Stimulated activated naive CD8-positive, alpha-beta T cell treated with anti-CD3 and anti-CD28 coated beads, Interleukin-15, Interleukin-2, amounts not matched to agents 100 U/mL and 50 U/mL, for 24 hours (primary cell): ENCODE results near the gene PIAS2.
"Not testable (repeated sequence)": the region's sequence is repeated elsewhere in the genome, so short reads cannot be mapped to it uniquely, and the experiment has no call there.

Experiments used
- ATAC-seq: fragments of 150-1000 bp; cut with Tn5 transposase; one replicate; pipeline ENCODE4 v1.10.0; 2021
- DNase-seq: peaks from one replicate; pipeline ENCODE4 v3.0.0; 2021

The PIAS2 gene, protein sequence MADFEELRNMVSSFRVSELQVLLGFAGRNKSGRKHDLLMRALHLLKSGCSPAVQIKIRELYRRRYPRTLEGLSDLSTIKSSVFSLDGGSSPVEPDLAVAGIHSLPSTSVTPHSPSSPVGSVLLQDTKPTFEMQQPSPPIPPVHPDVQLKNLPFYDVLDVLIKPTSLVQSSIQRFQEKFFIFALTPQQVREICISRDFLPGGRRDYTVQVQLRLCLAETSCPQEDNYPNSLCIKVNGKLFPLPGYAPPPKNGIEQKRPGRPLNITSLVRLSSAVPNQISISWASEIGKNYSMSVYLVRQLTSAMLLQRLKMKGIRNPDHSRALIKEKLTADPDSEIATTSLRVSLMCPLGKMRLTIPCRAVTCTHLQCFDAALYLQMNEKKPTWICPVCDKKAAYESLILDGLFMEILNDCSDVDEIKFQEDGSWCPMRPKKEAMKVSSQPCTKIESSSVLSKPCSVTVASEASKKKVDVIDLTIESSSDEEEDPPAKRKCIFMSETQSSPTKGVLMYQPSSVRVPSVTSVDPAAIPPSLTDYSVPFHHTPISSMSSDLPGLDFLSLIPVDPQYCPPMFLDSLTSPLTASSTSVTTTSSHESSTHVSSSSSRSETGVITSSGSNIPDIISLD

DNA sequence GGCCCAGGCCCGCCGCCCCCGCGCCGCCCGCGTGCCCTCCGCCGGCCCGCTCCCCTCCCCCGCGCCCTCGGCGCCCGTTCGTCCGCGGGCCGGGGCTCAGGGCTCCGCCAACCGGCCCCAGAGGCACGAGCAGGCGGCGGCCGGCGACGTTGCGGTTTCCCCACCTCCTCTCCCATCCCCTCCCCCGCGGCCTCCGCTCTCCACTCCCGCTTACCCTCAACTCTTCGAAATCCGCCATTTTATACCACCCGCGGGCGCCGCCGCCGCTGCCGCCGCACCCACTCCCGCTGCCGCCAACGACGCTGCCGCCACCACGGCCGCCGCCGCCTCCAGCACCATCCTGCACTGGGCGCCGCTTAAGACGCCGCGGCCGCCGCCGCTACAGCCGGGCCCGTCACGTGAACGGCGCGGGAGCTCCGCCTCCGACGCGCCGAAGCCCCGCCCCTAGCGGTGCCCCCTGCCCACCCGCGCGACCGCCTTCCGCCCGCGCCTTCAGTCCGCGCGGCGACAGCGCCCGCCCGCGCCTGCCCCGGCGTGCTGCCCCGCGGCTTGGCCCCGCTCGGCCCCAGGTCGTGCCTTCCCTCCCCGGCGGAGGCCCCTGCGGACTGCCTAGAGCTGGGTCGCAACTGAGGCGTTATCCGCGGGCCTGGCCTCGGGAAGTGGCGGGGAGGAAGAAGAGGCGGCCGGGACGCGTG is at the start of gene PIAS2, which contains the start of gene KATNAL2:
Gene PIAS2 (minus strand): TSS at position 400 of the 695 bp plus-strand sequence. CDS start 162 bp downstream, at position 238.
Gene KATNAL2 (plus strand): TSS at position 495 of the 695 bp plus-strand sequence. CDS start 29,271 bp downstream, outside the sequence.
- ATAC-seq, result peak; percentile 94
- peak; percentile 80 for DNase-seq

DNA sequence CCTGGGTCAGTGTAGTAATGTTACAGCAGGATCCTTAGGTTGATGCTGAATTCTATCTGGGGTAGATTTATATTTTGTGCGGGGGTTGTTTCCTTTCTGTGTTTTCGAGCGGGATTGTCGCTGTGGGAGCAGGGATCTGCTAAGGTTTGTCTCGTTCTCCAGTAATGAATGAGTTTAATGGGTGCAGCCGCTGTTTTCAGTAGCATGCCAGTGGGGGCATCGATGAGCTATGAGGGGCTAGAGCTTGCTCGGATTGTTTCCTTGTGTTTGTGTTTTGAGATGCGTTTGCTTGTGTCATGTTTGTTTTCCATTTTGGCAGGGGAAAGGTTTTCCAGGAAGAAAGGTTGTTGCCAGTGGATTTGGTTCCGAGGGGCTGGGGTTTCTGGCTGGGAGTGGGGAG is 49.0 kb upstream of the PIAS2 start:
- ATAC-seq, DNase-seq: not testable (repeated sequence)

DNA sequence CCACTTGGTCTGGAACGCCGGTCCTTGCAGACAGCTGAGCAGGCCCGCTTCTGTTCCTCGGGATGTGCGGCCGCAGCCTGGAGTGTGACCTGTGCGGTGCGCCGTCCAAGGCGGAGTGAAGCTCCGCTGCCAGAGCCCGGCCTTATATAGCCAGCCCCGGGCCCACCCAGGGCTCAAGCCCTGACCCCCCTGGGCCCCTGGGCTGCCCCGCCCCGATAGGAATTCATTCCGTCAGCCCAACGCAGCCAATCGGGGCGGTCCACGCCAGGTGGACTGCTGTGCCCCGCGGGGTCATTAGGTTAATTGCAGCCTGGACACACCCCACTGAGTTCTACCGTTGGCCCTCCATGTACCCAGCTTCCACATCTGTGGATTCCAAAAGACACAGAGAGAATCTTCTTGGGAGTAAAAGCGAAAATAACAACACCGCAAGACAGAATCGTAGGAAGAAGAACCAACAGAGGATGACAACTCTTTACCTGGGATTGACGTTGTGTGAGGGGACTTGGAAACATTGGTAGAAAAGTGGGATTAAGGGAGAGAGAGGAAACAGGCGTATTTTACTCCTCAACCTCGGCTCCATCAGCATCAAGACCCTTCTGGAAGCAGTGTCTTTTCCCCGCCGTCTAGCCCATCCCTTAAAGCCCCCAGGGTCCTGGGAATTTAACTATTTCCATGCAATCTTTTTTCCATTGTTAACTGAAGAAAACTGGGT is 47.4 kb upstream of the PIAS2 start:
- not testable (repeated sequence) for DNase-seq
- peak; percentile 11 for ATAC-seq

DNA sequence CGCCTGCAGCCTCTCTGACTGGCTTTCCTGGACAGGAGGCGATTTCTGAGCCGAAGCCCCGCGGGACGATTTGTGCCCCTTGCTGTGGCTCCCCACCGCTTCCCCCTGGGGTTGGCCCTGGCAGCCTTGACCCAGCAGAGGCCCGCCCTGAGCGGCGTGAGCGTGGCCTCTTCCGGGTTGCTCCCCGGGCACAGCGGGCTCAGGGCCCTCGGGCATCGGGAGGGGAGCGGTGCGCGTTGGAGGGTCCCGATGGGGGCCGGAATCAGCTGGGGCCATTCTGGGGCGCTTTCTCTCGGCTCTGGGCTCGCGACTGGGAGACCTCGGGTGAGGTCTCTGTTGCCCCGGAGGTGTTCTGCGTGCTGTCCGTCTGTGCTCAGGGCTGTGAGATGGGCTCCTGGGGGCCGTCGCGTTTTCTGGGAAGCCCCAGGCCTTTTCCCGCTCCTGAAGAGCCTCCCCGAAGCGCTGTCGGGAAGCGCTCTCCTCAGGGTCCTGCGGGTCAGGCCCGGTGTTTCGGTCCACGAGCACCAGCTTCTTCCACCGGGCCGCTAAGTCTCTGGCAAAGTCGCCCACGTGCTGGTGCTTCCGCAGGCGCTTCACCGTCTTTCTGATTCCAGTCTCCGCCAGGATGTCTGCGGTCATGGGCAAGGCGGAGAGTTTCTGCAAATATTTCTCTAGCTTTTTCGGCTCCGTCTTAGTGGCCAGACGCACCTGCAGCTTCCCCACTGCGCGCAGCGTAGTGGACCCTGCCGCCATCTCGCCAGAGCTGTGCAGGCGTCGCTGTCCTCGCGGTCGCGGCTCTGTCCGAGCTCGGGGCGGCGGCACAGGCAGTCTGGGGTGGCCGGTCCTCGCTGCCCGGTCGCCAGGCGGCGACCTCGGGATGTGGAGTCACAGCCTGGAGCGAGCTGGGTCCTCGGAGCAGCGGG is 46.6 kb upstream of the PIAS2 start:
- peak; percentile 21 for ATAC-seq
- not testable (repeated sequence) for DNase-seq

DNA sequence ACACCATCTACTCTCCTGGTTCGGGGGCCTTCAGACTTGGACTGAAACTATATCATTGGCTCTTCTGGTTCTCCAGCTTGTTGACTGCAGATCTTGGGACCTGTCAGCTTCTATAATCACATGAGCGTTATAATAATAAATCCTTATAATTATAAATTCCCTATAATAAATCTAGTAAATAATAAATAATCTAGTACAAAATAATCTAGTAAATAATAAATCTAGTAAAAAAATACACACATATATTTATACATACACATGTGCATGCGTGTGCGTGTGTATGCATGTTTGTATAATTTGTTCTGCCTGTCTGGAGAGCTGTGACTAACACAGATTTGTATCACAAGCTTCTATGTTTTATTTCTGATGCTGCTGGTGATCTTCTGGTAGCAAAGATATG is 40.9 kb upstream of the PIAS2 start:
- ATAC-seq (no peak), DNase-seq (no peak)

DNA sequence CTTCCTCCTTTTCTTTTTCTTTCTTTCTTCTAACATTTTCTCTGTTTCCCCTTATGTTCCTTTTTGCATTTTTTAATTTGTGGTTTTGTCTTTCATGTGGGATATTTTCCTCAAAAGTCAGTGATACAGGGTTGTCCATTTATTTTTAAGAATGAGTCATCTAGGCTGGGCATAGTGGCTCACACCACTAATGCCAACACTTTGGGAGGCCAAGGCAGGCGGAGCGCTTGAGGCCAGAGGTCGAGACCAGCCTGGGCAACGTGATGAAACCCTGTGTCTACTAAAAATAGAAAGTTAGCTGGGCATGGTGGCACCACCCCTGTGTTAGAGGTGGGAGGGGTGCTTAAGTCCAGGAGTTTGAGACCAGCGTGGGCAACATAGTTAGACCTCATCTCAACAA is 35.9 kb upstream of the PIAS2 start:
- no peak for DNase-seq
- ATAC-seq, result no peak

DNA sequence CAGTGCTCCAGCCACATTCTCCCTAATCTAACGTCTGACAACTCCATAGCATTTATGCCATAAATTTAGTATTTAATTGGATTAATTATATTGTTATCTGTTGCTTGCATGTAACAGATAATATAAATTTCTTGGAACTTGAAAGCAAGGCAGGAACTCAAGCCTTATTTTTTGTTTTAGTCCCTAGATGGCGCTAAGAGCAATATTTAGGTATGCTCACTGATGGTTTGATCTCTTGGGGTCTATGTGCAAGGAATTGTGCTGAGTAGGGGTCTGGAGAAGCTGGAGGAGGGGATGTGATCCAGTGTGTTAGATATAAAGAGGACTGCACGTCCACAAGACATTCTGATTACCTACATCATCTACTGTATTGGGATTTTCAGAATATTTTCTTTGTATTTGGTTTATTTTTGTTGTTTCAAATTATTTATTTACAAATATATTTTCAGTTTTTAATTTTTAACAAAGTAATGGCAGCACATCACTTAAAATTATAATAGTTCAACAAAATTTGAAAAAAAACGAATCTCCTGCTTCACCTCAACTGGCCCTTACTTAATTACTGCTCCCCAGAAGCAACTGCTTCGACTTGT is 32.9 kb upstream of the PIAS2 start:
- DNase-seq (no peak), ATAC-seq (no peak)

DNA sequence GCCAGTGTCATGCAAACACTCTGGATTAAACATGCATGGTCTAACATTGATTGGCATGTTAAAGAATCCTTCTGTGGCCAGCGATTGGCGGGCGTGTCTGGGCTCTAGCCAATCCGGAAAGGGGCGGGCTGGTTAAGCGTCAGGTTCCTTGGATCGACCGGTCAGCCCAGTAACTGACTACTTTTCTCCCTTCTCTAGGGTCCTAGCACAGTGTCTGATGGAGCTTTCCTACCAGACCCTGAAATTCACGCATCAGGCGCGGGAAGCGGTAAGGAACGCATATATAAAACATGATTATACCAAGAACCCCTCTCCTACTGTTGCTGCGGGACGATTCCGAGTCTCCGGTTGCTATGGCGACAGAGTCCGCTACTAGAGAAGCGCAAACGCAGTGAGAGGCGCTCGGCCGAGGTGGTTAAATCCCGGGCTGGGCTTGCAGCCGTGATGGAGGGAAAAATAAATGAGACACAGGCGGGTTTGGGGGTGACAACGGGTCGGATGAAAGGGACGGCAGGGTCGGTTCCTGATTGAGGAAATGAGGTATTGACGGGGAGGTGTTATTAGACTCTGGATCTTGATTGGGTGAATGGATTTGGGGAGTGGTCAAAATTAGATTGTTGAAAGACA is 29.5 kb upstream of the PIAS2 start:
- ATAC-seq (peak; percentile 93), DNase-seq (peak; percentile 65)

DNA sequence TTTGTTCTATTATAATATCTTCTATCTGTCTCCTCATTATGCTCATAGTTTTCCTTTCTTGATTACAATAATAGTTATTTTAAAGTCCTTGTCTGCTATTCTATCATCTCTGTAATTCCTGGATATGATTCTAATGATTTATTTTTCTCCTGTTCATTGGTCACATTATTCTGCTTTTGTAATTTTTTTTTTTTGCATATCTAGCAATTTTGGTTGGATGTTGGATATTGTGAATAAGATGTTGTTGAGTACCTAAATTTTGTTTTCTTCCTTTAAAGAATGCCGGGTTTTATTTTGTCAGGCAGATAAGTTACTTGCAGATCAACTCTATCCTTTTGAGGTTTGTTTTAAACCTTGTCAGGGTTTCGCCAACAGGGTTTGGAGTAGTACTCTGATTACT is 25.3 kb upstream of the PIAS2 start:
- no peak for ATAC-seq
- DNase-seq, result no peak

DNA sequence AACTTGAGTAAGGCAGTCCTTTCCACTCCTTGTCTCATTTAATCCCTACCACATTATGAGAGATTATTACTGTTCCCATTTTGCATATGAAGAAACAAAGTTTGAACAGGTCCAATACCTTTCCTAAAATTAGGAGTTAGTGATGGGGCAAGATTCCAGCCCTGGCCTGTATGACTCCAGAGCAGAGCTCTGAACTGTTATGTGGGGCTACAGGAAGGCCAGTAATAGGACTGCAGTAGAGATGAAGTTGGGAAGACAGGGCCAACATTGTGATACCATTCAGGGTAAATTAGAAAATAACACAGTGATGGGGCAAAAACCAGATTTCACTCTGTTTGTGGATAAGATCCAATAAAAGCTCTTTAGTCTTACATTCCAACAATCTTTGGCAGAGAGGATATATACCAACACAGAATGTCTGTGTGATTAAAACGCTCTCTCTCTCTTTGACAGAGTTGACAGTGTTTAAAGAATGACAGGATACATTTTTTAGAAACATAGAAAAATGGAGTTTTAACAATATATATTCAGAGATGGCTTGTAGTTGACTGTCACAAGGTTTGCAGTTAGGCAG is 22.8 kb upstream of the PIAS2 start:
- ATAC-seq (no peak), DNase-seq (no peak)

DNA sequence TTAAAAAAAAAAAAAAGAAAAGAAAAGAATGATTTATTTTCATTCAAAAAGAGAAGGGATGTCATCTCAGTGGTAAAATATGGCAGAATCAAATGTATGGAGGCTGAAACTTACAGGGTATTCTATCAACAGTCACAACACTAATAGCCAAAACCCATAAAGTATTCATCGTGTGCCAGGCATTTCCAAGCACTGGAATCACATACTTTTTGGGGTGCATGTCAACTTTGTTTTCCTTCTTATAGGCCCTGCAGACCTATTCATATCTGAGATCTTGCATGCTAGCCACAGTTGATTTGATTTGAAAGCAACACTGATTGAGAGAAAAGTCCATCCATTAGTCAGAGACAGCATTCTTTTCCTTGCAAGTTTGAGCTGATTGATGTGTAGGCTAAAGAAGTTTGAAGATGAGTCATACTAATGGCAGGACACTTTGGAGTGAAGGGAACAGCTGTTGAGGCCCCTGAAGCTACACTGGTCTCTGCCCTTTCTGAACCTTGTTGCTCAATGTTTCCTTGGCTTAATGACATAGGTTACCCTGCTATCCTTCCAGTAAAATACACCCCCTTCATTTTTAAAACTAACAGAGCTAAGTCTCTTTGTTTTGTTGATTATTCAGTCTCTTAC is 22.1 kb upstream of the PIAS2 start:
- DNase-seq, result no peak
- ATAC-seq, result peak; percentile 23

DNA sequence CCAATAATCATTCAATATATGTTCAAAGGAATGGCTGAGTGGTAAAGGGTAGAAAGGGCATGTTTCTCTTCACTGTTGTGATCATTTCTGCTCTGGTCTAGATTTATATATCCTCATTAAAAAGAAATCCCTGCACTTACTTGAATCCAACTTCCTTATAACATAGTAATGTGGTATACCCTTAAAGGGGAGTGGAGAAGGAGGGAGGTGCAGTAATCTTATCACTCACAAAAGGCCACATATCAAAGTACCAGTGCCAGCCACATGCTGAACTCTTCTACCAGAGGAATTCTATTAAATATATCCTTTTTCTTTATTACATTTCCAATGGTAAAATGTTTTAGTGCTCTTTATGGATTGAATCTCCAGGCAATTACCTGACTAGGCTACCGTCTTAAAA is 3.3 kb upstream of the PIAS2 start:
- DNase-seq (no peak), ATAC-seq (no peak)

DNA sequence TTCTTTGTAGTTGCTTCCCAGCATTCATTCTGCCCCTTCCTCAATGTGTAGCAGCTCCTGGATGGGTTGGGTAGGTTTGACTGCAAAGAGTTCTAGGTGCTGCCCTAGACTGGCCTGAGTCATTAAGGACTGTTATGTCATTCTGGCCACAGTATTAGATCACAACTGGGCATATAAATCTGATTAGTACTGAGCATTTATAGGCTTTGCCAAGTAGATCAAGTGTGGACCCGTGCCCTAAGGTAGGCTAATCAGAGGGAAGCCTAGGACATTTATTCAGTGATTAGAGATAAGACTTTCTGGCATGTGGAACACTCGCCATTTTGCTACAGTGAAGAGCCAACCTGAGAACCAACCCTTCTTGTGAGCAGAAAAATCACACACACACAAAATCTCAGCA is 2.8 kb upstream of the PIAS2 start:
- ATAC-seq (no peak), DNase-seq (no peak)

DNA sequence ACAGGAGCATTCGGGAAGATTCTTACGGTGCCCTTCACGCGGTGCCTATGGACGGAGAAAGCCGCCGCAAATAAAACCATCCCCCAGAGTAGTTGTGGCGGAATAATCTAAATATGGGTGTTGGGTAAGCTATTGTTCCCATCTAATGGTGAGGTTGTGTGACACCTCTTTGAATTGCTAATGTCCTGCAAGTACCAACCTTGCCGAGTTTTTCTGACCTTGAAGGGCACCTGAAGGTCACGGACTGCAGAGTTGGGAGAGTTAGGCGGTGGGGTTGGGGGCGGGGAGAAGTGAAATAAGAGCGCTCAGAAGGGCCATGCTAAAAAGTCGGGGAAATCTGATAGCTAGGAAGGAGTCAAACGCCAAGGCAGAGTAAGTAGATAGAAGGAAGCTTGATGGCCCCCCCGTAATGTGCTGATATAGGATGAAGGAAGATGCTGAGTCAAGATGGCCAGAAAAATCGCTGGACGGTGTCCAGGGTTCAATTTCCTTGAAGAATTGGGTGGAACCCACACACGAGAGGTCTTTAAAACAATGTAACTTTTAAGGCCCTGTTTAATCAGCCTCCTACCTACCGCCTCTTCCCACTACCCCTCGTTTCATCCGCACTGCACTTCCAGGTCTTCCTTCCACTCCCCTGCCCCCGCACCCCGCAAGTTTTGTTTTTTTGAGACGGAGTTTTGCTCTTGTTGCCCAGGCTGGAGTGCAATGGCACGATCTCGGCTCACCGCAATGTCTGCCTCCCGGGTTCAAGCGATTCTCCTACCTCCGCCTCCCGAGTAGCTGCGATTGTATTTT is 695 bp upstream of the PIAS2 start:
- DNase-seq, result peak; percentile 32
- no peak for ATAC-seq

DNA sequence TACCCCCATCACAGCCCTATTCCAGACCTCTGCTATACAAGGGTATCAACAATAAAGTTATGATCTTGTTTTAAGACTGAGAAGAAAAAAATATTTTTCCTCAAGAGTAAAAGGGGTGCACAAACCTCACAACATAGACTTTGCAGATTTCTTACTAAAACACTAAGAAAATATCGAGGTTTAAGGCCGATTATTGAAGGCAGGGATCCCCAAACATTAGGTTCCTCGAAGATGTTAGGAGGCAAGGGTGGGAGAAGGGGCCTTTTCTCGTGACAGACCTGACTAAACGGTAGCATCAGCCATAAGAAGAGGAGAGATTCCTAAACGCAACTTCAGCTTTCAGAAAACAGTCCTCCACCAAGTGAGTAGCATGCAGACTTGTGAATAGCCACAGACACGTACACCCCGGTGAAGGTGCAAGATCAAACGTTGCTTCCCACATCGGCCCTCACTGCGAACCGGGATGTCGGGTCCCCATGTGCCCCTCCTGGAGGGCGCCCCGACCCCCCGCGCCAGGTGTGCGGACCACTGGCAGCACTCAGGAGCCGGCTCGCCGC is 678 bp downstream of the PIAS2 start:
- DNase-seq (peak; percentile 51), ATAC-seq (peak; percentile 41)

DNA sequence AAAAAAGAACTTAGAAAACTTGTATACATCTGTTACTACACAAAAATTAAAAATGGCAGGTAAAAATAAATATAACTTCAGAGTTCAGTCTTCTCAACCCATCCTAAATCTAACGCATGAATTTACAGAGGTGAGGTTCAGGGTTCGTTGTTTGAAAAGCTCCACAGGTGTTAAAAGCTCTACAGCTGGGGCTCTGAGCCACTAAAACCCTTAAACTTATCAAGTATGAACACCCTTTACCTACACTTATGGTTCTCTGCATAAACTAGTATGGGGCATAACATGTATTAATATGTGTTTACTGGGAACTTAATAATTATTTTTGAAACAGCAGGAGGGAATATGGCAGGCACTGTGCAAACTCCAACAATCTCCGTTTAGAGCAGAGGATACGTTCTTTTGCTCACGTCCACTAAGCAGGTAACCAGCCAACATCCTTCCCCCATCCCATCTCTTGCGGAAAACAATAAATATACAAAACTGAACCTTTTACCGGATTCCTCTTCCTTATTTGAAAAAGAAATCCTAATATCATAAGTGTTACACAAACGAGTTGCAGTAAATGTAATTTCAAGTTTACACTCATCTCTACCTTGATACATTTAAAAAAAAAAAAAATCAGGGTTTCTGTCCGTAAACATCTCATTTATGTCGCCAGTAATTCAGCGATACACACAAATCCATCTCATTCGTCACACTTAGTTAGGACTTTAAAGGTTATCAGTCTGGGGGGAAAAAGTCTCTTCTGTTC is 1.3 kb downstream of the PIAS2 start:
- DNase-seq (no peak), ATAC-seq (no peak)

DNA sequence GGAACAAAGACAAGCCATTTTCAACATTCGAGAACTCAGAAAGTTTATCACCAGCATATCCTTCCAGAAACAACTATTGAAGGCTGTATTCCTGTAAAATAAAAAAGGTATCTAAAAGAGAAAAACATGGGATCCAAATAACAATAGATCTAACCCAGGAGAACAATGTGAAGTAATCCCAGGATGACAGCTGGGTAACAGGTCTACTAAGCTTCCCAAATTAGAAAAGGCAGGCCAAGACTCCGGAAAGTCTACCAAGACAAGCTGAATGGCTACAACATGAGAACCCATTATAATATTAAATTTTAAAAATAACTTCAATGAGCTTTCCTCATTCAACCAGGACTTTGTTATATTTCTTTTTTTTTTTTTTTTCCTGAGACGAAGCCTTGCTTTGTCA is 6.5 kb downstream of the PIAS2 start:
- no peak for ATAC-seq

DNA sequence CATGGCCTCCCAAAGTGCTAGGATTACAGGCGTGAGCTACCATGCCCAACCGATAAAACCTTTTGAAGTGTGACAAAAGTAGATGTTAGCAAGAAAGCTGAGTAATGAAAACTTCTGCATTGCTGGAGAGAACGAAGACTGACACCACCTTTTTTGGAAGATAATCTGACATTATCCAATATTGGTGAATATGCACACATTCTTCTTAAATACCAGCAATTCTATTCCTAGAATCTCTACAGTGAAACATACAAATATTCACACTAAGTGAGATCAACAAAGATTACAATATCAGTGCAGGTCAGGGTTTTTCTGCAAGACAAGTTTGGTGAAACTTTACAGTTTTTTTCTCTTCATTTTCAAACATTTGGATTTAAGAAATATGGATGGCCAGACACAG is 7.8 kb downstream of the PIAS2 start:
- DNase-seq (no peak), ATAC-seq (no peak)

More for the DNA sequence above, 6.5 kb downstream of the PIAS2 start:
- no peak for DNase-seq
